KOPT-K1 (cell line): ENCODE results near the gene ADGRA1.

ENCODE experiments used
- H3K27ac ChIP-seq: fragments of 200-600 bp; sonication (generic); 2 replicates; pipeline ENCODE4 v1.5.1; 2016; ENCODE audit warnings: antibody characterized with exemption, mild to moderate bottlenecking, low read depth, low read length; ENCODE audit not compliant: poor library complexity, severe bottlenecking
- H3K36me3 ChIP-seq: fragments of 200-600 bp; sonication (generic); 2 replicates; pipeline ENCODE4 v1.5.1; 2017; ENCODE audit warnings: antibody characterized with exemption, mild to moderate bottlenecking, low read length, moderate library complexity; ENCODE audit not compliant: insufficient read depth
- H3K9me3 ChIP-seq: fragments of 200-600 bp; sonication (generic); 2 replicates; pipeline ENCODE4 v1.5.1; 2017; ENCODE audit warnings: antibody characterized with exemption, low read length, mild to moderate bottlenecking; ENCODE audit not compliant: insufficient read depth, poor library complexity, severe bottlenecking

Gene ADGRA1

GRCh38 chr10:133117036-133117687, 29.4 kb downstream of the ADGRA1 start:
- Histone ChIP-seq H3K9me3 (peaks cover 33% of the 10 kb centered on the region), H3K36me3 (no peaks in the 10 kb centered on the region), H3K27ac (no peak overlapping the region)

GRCh38 chr10:133117688-133118071, 30.0 kb downstream of the ADGRA1 start:
- no peaks in the 10 kb centered on the region for H3K36me3 ChIP-seq
- no peak overlapping the region for H3K27ac ChIP-seq
- H3K9me3 ChIP-seq: peaks cover 28% of the 10 kb centered on the region

GRCh38 chr10:133121479-133121878, 33.8 kb downstream of the ADGRA1 start:
- Histone ChIP-seq H3K9me3 (peaks cover 8% of the 10 kb centered on the region), H3K36me3 (no peaks in the 10 kb centered on the region), H3K27ac (no peak overlapping the region)

- no peak overlapping the region for H3K27ac ChIP-seq
- no peaks in the 10 kb centered on the region for H3K36me3 ChIP-seq
- peaks cover 8% of the 10 kb centered on the region for H3K9me3 ChIP-seq
Measured at GRCh38 chr10:133122171-133122935, 34.6 kb downstream of the ADGRA1 start.

GRCh38 chr10:133123050-133123745, 35.5 kb downstream of the ADGRA1 start:
- Histone ChIP-seq H3K27ac (no peak overlapping the region), H3K9me3 (peaks cover 8% of the 10 kb centered on the region)

GRCh38 chr10:133123746-133124356, 36.1 kb downstream of the ADGRA1 start:
- Histone ChIP-seq H3K9me3 (peaks cover 6% of the 10 kb centered on the region), H3K27ac (no peak overlapping the region), H3K36me3 (no peaks in the 10 kb centered on the region)

More at GRCh38 chr10:133123050-133123745, 35.5 kb downstream of the ADGRA1 start:
- no peaks in the 10 kb centered on the region for H3K36me3 ChIP-seq

GRCh38 chr10:133124357-133125211, 36.9 kb downstream of the ADGRA1 start:
- Histone ChIP-seq H3K36me3 (no peaks in the 10 kb centered on the region), H3K9me3 (no peaks in the 10 kb centered on the region), H3K27ac (no peak overlapping the region)

GRCh38 chr10:133125901-133126300, 38.2 kb downstream of the ADGRA1 start:
- H3K36me3 ChIP-seq: no peaks in the 10 kb centered on the region
- H3K9me3 ChIP-seq: no peaks in the 10 kb centered on the region
- H3K27ac ChIP-seq: no peak overlapping the region

- Histone ChIP-seq H3K27ac (no peak overlapping the region), H3K9me3 (no peaks in the 10 kb centered on the region), H3K36me3 (no peaks in the 10 kb centered on the region)
Measured at GRCh38 chr10:133126431-133127290, 38.9 kb downstream of the ADGRA1 start.

GRCh38 chr10:133127291-133128125, 39.8 kb downstream of the ADGRA1 start:
- Histone ChIP-seq H3K36me3 (no peaks in the 10 kb centered on the region), H3K9me3 (no peaks in the 10 kb centered on the region), H3K27ac (no peak overlapping the region)

- Histone ChIP-seq H3K9me3 (no peaks in the 10 kb centered on the region), H3K27ac (no peak overlapping the region), H3K36me3 (no peaks in the 10 kb centered on the region)
Measured at GRCh38 chr10:133128126-133129070, 40.7 kb downstream of the ADGRA1 start.
